ENCODE measurements around the gene PTGR1.
A peak's percentile ranks its signal among the peaks of the same experiment; 100 is the strongest.

The PTGR1 gene

DNA sequence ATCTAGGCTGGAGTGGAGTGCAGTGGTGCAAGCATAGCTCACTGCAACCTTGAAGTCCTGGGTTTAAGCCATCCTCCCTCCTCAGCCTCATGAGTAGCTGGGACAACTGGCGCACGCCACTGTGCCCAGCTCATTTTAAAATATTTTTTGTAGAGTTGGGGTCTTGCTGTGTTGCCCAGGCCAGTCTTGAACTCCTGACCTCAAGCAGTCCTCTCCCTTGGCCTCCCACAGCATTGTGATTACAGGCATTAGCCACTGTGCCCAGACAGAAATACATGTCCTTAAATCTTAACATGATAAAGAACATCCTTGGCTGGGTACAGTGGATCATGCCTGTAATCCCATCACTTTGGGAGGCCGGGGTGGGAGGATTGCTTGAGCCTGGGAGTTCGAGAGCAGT is 67.7 kb downstream of the PTGR1 start:
- DNase-seq: no peak

DNA sequence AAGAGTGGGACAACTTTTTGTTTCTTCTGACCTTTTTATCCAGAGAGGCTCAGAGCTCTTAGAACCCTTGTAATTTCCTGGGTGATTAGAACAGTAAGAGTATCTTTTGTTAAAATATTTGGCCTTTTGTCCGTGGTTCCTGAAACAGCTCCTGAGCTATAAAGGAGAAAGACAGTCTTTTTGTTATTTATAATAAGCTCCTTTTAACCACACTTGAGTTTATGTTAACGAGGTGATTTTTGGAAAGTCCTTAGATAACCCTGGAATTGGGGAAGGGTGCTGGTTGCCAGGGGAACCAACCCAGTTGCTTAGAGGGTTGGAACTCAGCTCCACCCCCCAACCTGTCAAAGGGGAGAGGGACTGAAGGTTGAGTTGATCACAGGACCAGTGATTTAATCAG is 69.7 kb downstream of the PTGR1 start:
- DNase-seq: no peak

DNA sequence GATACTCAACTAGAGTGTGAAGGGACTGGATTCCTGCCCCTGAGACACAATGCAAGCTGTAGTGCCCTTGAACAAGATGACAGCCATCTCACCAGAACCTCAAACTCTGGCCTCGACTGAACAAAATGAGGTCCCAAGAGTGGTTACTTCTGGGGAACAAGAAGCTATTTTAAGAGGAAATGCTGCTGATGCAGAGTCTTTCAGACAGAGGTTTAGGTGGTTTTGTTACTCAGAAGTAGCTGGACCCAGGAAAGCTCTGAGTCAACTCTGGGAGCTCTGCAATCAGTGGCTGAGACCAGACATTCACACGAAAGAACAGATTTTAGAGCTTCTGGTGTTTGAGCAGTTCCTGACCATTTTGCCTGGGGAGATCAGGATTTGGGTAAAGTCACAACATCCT is 72.1 kb downstream of the PTGR1 start:
- DNase-seq: no peak

DNA sequence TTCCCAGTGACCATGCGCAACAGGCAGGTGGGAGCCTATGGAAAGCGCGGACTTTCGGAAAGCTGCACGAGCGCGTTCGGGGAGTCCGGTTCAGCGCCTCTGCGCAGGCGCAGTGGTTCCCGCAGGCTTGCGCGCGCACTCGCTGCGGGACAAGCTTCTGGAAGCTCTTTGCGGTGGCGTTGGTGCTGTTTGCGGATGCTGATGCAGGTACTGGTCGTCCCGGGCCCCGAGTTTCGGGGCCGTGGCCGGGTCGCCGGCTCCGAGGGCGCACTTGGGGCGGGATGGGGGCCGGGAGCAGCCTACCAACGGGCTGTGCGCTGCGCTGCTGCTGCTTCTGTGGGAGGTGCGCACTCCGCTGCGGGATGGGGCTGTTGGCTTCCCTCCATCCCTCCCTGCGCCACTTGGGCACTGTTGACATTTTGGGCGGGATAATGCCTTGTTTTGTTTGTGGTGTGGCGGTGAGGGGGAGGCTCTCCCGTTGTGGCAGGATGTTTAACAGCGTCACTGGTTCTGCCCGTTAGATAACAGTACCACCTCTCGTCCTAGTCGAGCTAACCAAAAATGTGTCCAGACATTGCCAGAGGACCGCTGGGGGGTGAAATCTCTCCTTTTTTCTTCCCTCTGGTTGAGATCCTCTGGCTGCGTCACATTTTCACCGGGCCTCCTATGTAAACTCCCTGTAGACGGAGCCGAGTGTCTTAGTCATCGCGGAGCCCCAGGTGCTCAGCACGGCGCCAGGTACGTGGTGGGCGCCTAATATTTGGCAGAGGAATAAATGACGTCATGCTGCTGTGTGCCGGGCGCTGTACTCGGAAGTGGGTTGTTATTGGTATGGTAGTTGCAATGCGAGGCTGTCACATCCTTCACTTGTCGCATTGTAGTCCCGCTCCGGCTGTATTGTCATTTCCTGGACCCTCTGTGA is 74.1 kb downstream of the PTGR1 start, which contains the start of gene ZNF483:
Gene ZNF483, plus strand, starts transcription at position 124 of the 922 bp plus-strand sequence. CDS start 2,217 bp downstream, outside the sequence.
- peak; percentile 22 for DNase-seq

DNA sequence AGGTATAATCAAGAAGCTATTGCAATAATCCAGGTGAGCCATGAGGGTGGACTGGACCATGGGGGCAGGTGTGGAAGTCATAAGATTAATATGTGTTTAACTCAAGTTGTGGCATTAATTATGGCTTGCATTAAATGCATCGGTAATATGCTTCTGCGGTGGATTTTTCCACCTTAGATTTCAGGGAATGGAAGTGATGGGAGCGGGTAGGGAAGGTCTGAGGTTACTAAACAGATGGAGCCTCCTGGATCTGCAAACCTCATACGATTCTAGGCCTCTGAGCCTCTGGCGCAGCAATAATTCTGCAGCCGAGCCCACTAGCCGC is 74.8 kb downstream of the PTGR1 start:
- no peak for DNase-seq

DNA sequence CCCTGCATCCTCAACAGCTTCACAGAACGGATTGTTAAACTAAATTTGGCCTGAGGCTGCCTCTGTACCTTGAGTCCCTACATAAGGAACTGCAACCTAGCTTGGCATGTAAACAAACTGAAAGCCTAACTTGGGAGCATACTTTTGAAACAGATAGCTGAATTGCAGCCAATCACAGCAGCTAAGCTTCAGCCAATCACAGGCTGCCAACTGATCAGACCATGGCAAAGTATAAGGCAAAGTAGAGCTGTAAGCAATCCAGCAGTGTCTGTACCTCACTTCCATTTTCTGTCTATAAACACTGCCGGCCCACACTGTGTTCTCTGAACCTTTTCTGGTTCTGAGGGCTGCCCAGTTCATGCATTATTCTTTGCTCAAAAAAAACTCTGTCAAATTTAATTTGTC is 83.4 kb downstream of the PTGR1 start:
- DNase-seq: no peak

DNA sequence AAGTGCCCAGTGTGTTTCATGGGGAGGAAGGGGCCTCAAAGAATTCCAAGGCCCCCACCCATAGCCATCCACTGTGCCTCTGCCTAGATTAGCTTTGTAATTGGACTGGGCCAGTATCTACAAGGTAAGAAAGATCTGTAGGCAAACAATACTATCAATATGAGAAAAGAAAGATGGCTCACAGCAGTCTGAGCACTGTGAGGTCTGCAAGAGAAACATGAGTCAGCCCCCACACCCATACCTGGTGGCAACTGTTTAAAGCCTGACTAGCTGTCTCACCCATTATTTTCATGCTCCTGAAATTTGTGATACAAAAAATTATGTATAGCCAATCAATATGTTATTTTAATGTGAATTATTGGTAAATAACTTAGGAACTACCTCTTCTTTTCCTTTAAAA is 84.5 kb downstream of the PTGR1 start:
- no peak for DNase-seq
